ENCODE data around the gene HERC3.
"Not testable (repeated sequence)": the region's sequence is repeated elsewhere in the genome, so short reads cannot be mapped to it uniquely, and the experiment has no call there.

The HERC3 gene

DNA sequence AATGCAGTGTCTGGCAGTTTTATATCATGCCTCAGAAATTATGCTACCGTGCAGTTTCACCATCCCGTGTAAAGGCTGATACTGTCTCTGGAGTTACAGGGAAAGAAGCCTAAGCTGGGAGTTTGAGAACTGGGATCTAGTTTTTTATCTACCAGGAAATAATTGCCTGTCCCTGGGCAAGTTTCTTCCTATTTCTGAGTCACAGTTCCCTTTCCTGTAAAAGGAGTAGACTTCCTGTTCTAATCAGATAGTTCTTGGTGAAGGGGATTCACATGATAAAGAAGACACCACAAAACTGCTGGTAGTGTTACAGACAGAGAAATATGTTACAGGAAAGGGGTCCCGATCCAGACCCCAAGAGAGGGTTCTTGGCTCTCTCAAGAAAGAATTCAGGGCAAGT, 17.1 kb downstream of the HERC3 start:
- DNase-seq, result no peak

- not testable (repeated sequence) for DNase-seq
Observed at GRCh38 chr4:88609794-88610193, 17.5 kb downstream of the HERC3 start.

DNA sequence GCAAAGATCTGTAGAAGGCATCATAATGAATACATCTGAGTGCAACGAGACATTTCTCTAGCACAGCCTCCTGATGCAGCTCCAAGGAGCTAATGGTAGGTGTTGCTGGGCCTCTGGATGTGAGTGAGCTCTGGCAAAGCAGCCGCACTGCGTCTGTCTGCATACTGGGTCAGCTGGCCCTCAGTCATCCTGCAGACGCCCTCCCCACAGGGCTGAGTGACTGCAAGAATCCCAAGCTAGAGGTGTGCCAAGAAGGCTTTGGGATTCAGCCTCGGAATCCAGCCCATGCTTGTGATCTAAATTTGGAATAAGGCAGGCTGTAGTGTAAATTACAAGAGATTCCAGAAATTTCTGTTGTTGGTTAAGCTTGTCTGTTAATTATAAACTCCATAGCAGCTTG, 18.5 kb downstream of the HERC3 start:
- DNase-seq, result no peak

GRCh38 chr4:88613417-88613875, 21.2 kb downstream of the HERC3 start:
- peak; percentile 55 for DNase-seq

DNA sequence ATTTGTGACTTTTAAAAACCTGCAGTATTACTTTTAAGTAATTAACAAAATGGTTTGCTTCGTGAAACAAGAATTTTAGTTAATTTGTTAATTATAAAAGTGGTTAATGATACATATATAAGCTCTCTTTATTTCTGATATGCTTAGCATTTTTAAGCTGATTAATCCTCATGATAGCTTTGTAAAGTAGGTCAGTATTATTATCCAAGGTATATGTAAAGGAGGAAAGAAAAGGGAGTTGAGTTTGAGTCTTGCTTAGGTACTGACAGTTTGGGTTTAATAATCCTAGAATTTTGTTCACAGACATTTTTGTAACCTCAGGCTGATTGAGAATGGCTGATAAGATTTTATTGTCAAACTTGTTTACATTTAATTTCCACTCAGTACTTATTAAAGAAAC, 21.8 kb downstream of the HERC3 start:
- no peak for DNase-seq

- no peak for DNase-seq
Observed at GRCh38 chr4:88616275-88617150, 24.2 kb downstream of the HERC3 start.

DNA sequence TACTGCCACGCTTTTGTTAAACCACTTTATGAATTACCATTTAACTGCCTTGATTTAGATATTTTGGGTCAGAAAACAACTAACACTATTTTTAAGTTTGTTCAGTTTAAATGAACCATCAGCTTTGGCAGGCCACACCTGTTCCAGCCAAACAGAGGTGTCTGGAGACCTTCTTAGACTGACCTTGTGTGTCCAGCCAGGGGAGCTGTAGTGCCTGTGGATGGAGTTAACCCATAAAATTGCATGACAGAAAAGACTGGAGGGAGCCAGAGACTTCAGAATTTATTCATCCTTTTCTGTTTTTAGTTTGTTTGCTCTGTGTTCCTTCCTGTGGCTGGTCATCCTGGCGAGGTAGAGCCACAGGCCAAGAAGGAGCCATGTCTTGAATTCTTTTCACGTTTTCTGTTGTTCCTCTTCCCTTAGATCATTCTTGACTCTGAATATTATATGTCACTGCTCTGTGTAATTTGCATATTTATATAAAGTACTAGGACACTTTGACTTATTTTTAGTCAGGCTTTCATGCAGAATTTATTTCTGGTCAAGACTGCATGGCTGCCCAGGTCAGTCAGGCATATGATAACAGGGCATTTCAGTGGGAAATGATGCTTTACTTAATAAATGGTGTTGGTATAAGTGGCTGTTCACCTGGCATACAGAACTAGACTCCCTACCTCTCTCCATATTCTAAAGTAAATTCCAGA, 26.7 kb downstream of the HERC3 start:
- no peak for DNase-seq

DNA sequence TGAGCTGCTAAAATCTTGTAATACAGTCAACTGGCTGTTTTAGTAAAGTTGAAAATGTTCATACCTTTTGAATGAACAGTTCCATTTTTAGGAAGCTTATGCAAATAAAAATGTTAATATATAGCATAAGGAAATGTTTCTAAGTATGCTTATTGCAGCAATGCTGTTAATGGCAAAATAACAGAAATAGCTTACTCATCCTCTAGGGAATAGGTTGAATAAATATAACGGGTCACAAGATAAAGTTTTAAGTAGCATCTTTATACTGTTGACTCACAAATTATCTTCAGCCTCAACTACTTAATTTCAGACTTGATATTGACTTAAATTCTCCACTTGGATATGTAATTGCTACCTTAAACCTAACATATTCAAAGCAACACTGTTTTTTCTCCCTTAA, 27.7 kb downstream of the HERC3 start:
- no peak for DNase-seq

DNA sequence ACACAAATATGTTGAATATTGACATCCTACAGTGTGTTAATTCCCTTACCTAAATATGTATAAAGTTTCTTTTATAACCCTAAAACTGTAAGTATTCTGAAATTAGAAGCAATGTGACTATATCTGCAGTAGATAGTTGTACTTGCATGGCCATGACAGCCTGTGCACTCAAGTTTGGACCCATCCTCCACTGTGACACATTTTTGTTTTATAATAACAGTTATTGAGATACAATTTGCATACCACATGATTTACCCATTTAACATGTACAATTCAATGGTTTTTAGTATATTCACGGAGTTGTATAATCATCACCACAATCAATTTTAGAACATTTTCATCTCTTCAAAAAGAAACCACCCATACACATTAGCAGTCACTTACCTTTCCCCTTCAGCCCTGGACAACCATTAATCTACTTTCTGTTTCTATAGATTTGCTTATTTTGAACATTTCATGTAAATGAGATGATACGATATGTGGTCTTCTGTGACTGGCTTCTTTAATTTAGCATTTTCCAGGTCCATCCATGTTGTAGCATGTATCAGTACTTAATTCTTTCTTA, 29.6 kb downstream of the HERC3 start:
- DNase-seq, result no peak

GRCh38 chr4:88623097-88623496, 30.8 kb downstream of the HERC3 start:
- no peak for DNase-seq

- DNase-seq, result no peak
Observed at GRCh38 chr4:88628746-88629145, 36.5 kb downstream of the HERC3 start.

DNA sequence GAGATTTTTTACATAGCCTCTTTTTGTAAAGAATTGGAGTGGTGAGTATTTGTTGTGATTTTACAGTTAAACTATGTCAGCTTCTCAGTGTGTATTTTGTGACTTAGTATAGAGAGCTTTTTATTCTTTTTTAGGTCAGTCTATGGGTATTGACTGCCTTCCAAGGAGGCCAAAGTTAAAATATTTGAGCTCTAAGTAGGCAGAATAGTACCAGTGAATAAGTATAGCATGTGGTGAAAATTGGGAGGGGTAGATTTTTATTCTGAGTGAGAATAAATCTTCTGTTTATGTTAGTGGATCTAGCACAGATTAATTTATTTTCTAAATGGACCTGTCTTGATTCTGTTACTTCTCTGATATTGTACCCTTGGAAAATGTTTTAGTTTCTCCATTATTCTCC, 37.5 kb downstream of the HERC3 start:
- DNase-seq, result no peak

DNA sequence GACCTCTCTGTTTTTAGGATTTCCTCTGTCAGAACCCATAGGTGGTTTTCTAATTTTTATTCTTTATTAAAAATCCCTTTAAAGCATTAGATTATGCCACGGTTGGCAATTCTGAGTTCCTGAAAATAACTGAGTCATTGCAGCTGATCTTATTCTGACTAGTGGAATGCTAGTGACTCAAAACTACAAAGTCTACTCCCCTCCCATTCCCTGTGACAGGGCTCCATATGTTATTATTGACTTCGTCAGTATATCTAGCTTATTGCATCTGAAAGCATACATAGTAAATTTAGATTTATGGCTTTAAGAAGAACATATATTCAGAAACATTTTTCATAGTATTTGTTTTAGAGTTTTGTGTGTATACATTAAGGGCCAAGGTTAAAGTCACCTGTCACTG, 38.5 kb downstream of the HERC3 start:
- DNase-seq, result peak; percentile 17

DNA sequence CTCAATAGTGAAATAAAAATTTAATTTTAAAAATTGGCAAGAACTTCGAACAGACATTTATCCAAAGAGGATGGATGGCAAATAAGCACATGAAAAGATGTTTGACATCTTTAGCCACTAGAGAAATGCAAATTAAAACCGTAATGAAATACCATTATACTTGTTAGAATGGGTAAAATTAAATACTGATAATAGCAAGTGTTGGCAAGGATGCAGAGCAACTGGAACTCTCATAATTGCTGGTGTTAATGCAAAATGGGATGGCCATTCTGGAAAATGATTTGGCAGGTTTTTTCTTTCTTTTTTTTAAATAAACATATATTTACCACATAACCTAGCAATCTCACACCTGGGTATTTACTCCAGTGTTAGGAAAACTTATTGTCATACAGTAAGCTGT, 51.7 kb downstream of the HERC3 start:
- DNase-seq, result no peak

DNA sequence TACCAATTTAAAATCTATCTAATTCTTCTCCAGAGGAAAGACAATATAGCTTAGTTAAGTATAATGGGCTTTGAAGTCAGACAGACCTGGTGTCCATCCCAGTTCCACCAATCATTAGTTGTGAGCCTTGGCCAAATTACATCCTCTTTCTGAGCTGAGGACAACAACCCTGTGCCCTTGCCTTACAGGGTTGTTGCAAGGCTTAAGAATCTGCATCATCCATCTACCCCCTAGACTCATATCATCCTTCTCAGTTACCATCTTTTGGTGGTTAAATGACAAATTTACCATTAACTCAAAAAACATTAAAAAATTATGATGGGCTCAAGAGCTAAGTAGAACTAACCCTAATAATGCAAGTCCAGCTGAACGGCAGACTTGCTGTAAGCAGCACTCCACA, 53.7 kb downstream of the HERC3 start:
- DNase-seq, result no peak

- no peak for DNase-seq
Observed at GRCh38 chr4:88646528-88647280, 54.4 kb downstream of the HERC3 start.

DNA sequence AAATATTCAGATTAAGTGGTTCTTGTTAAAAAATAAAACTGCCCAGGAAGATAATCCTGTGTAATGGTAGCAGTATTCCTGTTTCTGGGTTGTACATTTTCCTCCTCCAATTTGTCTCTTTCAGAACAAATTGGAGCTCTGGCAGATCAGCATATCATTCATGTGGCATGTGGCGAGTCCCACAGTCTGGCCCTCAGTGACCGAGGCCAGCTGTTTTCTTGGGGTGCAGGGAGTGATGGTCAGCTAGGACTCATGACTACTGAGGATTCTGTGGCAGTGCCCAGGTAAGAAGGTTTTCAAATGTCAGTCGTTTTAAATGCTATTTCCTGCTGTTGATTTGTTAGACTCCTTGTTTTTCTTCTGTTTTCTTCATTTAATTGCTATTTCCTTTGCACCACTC, 57.4 kb downstream of the HERC3 start:
- no peak for DNase-seq

DNA sequence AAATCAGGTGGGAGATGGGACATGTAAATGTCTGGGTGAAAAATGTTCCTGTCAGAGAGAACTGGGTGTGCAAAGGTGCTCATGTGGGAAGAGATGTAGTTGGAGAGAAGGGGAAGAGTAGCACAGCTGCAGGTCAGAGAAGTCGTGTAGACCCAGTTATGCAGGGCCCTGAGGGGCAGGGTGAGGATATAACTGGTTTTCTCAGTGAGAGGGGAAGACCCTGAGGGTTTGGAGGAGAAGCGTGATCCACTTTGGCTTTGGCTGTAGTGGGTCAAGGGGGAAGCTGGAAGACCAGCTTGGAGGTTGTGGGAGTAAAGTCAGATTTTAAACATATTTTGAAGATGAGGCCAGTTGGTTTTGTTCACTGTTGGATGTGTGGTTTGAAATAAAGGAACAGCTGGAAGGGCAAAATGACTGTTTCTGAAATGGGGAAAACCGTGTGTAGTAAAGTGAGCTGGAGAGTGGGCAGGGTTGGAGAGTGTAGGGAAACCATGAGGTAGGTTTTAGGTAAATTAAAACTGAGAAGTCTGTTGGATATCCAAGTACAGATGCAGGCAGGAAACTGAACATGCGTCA, 61.2 kb downstream of the HERC3 start:
- DNase-seq, result no peak

- no peak for DNase-seq
Observed at GRCh38 chr4:88655226-88655625, 62.9 kb downstream of the HERC3 start.

GRCh38 chr4:88659055-88659889, 67.0 kb downstream of the HERC3 start:
- DNase-seq, result peak; percentile 20

DNA sequence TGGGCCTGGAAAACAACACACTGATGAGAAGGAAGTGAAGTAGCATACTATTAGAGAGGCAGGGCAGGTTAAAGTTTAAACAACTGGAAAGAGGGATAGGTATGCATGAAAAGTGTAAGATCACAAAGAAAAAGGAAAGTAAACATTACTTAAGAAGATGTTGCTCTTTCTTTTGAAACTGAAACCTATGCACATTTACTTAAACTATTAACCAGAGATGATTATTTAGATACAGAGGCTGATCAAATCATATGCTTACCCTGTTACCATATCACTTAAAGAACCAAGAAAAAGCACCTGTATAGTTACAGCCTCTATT, 67.6 kb downstream of the HERC3 start:
- DNase-seq, result no peak

Data from activated CD4-positive, alpha-beta T cell treated with anti-CD3 and anti-CD28 coated beads, Interleukin-2, amount 50 U/mL, for 16 hours (primary cell).